Sigmoid colon (tissue), 7 donors: ENCODE results near the gene EFCAB12. TPM values are rescaled to one million over a fixed set of nuclear protein-coding genes. Genes with fewer than 3 reads are reported as not detected.

Experiments
- DNase-seq: peaks from one replicate; pipeline ENCODE4 v3.0.0-alpha.2; 2019
- H3K27ac ChIP-seq, 4 donors: fragments of 200-600 bp; sonication (generic); one replicate each; pipeline ENCODE4 v1.5.1; 2016 to 2019; ENCODE audit warnings: mild to moderate bottlenecking in 1 of 4
- H3K27me3 ChIP-seq, 3 donors: fragments of 200-600 bp; sonication (generic); one replicate each; pipeline ENCODE4 v1.5.1; 2019; ENCODE audit warnings: mild to moderate bottlenecking in 1 of 3
- H3K36me3 ChIP-seq, 4 donors: fragments of 200-600 bp; sonication (generic); one replicate each; pipeline ENCODE4 v1.5.1; 2016 to 2019
- H3K4me1 ChIP-seq, 4 donors: fragments of 200-600 bp; sonication (generic); one replicate each; pipeline ENCODE4 v1.5.1; 2017 to 2019
- H3K4me3 ChIP-seq, 4 donors: fragments of 200-600 bp; sonication (generic); one replicate each; pipeline ENCODE4 v1.5.1; 2017 to 2019; ENCODE audit warnings: mild to moderate bottlenecking in 2 of 4, moderate library complexity in 1 of 4
- H3K9me3 ChIP-seq, 4 donors: fragments of 200-600 bp in 3 of 4; sonication (generic) in 3 of 4; one replicate each; pipeline versions ENCODE4 v1.5.1 to v1.6.1; 2013 to 2019
- EP300 ChIP-seq, 4 donors: sonication (generic); formaldehyde crosslinking; IDR thresholded peaks; one replicate each; pipeline ENCODE4 v1.6.1; 2017; ENCODE audit warnings: antibody characterized with exemption in 4 of 4
- POLR2A ChIP-seq, 2 donors: fragments of 450-650 bp; IDR thresholded peaks; one replicate each; pipeline ENCODE4 v1.6.1; 2016; ENCODE audit warnings: antibody characterized with exemption in 2 of 2, mild to moderate bottlenecking in 2 of 2, moderate library complexity in 2 of 2
- POLR2AphosphoS5 ChIP-seq, 4 donors: sonication (generic); formaldehyde crosslinking; IDR thresholded peaks; one replicate each; pipeline ENCODE4 v1.6.1; 2017; ENCODE audit warnings: antibody characterized with exemption in 4 of 4
- WGBS, 2 donors: extraction: QIAGEN DNeasy Blood & Tissue Kit; methylation state at CpG; one replicate each; pipeline ENCODE4 v1.1.7; 2013; 5-methylcytosine and 5-hydroxymethylcytosine counted together
- intact Hi-C: fragments of 100-400 bp; cut with DNase I; formaldehyde crosslinking; loops from one replicate; pipeline ENCODE4 v1.15.1; 2023
- polyA plus RNA-seq, 3 donors: library from polyadenylated mRNA; stranded (reverse); fragments of 200-250 nt; gene quantifications; one replicate each; pipeline ENCODE4 v1.2.3, GENCODE V29; 2013
- total RNA-seq, 4 donors: library from RNA; depleted of rRNA; stranded (reverse); fragments of >200 nt; gene quantifications; one replicate each; pipeline ENCODE4 v1.1.0, GENCODE V29; 2016
- TF ChIP-seq, protein P1 (sequence below), 4 experiments: fragments of 450-650 bp in 3 of 4; fragments of 200-600 bp in 1 of 4; IDR thresholded peaks; one replicate each; pipeline ENCODE4 v1.5.1; 2016 to 2019; ENCODE audit warnings: antibody characterized with exemption in 4 of 4, mild to moderate bottlenecking in 3 of 4, moderate library complexity in 2 of 4
- donor health status: healthy with polysubstance abuse.
- donor health status: Bipolar disorder and iron deficiency.
- donor health status: healthy.

The EFCAB12 gene
- total and polyA plus RNA-seq, 7 donors, result 0.36 to 0.46 (median 0.38) TPM; not detected in 4

DNA sequence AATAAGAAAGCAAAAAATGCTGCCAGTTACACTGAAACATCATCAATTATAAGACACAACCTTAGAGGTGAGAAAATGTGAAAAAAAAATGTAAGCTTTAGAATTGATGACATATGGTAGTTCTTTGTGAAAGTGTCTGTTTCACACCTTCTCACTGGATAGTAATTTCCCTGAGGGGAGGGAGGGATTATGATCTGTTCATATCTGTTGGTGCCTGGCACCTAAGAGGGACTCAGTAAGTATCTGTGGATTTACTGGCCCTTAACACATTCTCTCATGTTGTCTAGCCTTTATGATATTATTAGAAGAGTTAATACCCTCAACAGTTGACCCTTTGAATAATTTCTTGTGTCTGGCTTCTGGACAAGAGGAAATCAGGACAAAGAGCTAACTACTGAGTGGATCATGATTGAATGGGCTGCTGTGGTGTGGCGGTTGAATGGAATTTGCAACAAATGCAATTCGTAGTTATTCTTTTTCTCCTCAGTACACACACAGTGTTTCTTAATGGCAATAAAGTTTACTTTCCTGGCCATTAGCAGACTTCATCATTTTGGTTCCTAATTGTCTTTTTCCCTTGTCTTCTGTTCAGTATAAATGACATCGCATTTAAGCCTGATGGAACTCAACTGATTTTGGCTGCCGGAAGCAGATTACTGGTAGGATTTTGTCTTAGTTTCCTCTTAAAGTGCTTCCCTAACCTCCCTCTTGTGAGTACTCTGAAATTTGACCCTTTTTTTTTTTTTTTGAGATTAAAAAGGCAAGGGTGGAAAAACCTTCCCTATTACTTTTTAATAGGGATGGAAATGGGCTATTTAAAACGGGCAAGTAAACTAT is 21.1 kb upstream of the EFCAB12 start:
- Histone ChIP-seq H3K4me1 (no peaks in the 10 kb centered on the region), H3K27ac (no peak overlapping the region), H3K36me3 (peaks cover 0 to 31% (median 5%) of the 10 kb centered on the region in 4 donors), H3K9me3 (no peaks in the 10 kb centered on the region), H3K4me3 (no peak overlapping the region), H3K27me3 (no peaks in the 10 kb centered on the region)
- WGBS, 2 donors, result 80 to 87% methylated on average over 5 of the region's 5 CpGs
- intact Hi-C loops, result no loop called here
- DNase-seq, result no peak
- TF ChIP-seq POLR2A (IDR thresholded peaks at IDR 0.05) (no peak), POLR2AphosphoS5 (IDR thresholded peaks at IDR 0.05) (no peak), EP300 (IDR thresholded peaks at IDR 0.05) (no peak)
- TF ChIP-seq, protein P1, sequence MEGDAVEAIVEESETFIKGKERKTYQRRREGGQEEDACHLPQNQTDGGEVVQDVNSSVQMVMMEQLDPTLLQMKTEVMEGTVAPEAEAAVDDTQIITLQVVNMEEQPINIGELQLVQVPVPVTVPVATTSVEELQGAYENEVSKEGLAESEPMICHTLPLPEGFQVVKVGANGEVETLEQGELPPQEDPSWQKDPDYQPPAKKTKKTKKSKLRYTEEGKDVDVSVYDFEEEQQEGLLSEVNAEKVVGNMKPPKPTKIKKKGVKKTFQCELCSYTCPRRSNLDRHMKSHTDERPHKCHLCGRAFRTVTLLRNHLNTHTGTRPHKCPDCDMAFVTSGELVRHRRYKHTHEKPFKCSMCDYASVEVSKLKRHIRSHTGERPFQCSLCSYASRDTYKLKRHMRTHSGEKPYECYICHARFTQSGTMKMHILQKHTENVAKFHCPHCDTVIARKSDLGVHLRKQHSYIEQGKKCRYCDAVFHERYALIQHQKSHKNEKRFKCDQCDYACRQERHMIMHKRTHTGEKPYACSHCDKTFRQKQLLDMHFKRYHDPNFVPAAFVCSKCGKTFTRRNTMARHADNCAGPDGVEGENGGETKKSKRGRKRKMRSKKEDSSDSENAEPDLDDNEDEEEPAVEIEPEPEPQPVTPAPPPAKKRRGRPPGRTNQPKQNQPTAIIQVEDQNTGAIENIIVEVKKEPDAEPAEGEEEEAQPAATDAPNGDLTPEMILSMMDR (IDR thresholded peaks at IDR 0.05), result no peak

DNA sequence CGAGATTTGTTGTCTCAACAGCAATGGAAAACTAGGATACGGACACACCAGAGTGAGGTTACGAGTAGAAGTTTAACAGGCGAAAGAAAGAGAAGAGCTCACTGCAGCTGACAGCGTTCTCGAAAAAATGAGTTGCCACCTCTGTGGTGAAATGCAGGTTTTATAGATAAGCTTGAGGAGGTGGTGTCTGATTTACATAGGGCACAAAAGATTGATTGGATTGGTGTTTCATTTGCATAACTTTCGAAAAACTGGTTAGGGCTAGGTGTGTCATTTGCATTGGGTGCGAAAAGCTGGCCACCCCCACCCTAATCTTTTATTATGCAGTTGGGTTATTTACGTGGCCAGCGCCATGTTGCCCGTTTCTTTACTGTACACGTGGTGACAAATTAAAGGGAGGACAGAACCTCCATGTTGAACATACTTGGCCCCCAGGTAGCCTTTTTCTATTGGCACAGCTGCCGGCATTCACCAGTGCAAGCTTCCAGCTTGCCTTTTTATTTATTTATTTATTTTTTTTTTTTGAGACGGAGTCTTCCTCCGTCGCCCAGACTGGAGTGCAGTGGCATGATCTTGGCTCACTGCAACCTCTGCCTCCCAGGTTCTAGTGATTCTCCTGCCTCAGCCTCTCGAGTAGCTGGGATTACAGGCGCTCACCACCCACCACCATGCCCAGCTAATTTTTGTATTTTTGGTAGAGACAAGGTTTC is 19.9 kb upstream of the EFCAB12 start:
- DNase-seq, result no peak
- Histone ChIP-seq H3K4me1 (peaks cover 0 to under 1% (median 0%) of the 10 kb centered on the region in 4 donors), H3K9me3 (no peaks in the 10 kb centered on the region), H3K4me3 (no peak overlapping the region), H3K36me3 (peaks cover 0 to 22% (median 5%) of the 10 kb centered on the region in 4 donors), H3K27ac (no peak overlapping the region), H3K27me3 (no peaks in the 10 kb centered on the region)
- TF ChIP-seq POLR2AphosphoS5 (IDR thresholded peaks at IDR 0.05), result no peak
- TF ChIP-seq, protein P1 (IDR thresholded peaks at IDR 0.05), result no peak
- TF ChIP-seq POLR2A (IDR thresholded peaks at IDR 0.05), result no peak
- no peak for TF ChIP-seq EP300 (IDR thresholded peaks at IDR 0.05)
- intact Hi-C loops, result no loop called here
- 90 to 92% methylated on average over 18 of the region's 18 CpGs for WGBS, 2 donors

DNA sequence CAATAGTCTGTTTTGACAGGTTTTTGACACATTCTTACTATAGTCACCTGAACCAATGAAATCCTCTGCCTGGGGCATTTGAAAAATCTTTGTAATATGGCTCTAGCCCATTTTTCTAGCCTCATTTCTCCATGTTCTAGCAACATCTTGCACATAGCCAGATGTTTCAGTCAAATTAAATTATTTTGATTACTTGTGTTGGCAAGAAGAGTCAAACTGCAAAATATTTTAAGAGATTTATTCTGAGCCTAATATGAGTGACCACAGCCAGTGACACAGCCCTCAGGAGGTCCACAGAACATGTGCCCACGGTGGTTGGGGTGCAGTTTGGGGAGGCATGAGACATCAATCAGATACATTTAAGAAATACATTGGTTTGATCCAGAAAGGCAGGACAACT is 18.5 kb upstream of the EFCAB12 start:
- H3K4me1 ChIP-seq, result peaks cover 0 to 15% (median 11%) of the 10 kb centered on the region in 4 donors

DNA sequence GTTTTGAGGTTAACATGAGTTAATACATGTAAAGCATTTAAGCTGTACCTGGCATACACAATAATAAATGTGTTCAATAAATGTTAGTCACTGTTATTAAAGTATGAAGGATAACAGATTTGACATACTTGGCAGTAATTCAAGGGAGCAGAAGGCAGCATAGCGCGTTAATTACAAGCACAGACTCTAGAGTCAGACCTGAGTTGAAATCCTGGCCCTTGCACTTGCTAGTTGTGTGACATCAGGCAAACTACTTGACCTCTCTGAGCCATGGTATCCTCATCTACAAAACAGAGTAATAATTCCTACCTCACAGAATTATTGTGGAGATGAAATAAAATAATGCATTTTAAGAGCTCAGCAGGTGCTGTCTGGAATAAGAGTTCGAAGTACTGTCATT is 17.0 kb upstream of the EFCAB12 start:
- Histone ChIP-seq H3K27me3 (no peaks in the 10 kb centered on the region), H3K4me1 (peaks cover 0 to 29% (median 26%) of the 10 kb centered on the region in 4 donors), H3K4me3 (no peak overlapping the region), H3K36me3 (no peaks in the 10 kb centered on the region), H3K27ac (no peak overlapping the region), H3K9me3 (no peaks in the 10 kb centered on the region)
- WGBS, 2 donors, result 77 to 94% methylated on average over 3 of the region's 3 CpGs
- no peak for TF ChIP-seq EP300 (IDR thresholded peaks at IDR 0.05)
- TF ChIP-seq, protein P1 (IDR thresholded peaks at IDR 0.05), result no peak
- no peak for TF ChIP-seq POLR2AphosphoS5 (IDR thresholded peaks at IDR 0.05)
- no peak for TF ChIP-seq POLR2A (IDR thresholded peaks at IDR 0.05)
- intact Hi-C loops, result no loop called here
- no peak for DNase-seq

More for the DNA sequence above, 18.5 kb upstream of the EFCAB12 start:
- DNase-seq, result no peak
- Histone ChIP-seq H3K36me3 (peaks cover 0 to 10% (median 1%) of the 10 kb centered on the region in 4 donors), H3K27me3 (no peaks in the 10 kb centered on the region), H3K4me3 (no peak overlapping the region), H3K27ac (no peak overlapping the region), H3K9me3 (no peaks in the 10 kb centered on the region)
- TF ChIP-seq EP300 (IDR thresholded peaks at IDR 0.05) (no peak), POLR2A (IDR thresholded peaks at IDR 0.05) (no peak), POLR2AphosphoS5 (IDR thresholded peaks at IDR 0.05) (no peak)
- TF ChIP-seq, protein P1 (IDR thresholded peaks at IDR 0.05), result no peak
- WGBS, 2 donors, result 79 to 80% methylated on average over 1 of the region's 1 CpG
- intact Hi-C loops, result no loop called here
